Measurements from ENCODE around the gene DUSP2. TPM values are rescaled to one million over a fixed set of nuclear protein-coding genes. Genes with fewer than 3 reads are reported as not detected.

Gene DUSP2
- total and polyA plus RNA-seq, 8 donors: 0.32 to 3.1 (median 1.3) TPM

DNA sequence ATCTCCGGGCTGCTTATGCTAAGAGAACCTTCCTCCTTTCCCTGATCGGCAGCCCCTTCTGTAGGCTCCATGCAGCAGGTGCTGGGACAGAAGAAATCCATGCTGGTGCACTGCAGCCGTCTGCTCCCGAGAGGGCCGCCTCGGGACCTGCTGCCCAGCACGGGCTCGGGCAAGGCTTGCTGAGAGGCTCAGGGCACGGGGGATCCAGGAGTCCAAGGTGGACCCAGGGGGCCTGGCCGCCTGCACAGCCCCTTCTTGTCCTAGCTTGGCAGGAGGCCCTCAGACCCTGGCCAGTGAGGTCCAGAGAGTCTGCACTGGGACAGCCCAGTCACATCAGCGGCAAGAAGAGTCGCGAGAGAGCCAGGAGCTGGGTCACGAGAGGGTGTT is 13.3 kb upstream of the DUSP2 start:
- H3K9me3 ChIP-seq: no peaks in the 10 kb centered on the region
- no peaks in the 10 kb centered on the region for H3K27me3 ChIP-seq
- TF ChIP-seq, protein P1, sequence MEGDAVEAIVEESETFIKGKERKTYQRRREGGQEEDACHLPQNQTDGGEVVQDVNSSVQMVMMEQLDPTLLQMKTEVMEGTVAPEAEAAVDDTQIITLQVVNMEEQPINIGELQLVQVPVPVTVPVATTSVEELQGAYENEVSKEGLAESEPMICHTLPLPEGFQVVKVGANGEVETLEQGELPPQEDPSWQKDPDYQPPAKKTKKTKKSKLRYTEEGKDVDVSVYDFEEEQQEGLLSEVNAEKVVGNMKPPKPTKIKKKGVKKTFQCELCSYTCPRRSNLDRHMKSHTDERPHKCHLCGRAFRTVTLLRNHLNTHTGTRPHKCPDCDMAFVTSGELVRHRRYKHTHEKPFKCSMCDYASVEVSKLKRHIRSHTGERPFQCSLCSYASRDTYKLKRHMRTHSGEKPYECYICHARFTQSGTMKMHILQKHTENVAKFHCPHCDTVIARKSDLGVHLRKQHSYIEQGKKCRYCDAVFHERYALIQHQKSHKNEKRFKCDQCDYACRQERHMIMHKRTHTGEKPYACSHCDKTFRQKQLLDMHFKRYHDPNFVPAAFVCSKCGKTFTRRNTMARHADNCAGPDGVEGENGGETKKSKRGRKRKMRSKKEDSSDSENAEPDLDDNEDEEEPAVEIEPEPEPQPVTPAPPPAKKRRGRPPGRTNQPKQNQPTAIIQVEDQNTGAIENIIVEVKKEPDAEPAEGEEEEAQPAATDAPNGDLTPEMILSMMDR (IDR thresholded peaks at IDR 0.05): no peak
- H3K27ac ChIP-seq: no peak overlapping the region
- peak in 1 of 6 donors; percentile 38 for DNase-seq
- ATAC-seq: no peak
- no peaks in the 10 kb centered on the region for H3K4me1 ChIP-seq
- no peaks in the 10 kb centered on the region for H3K36me3 ChIP-seq
- WGBS, 2 donors: 87 to 93% methylated on average over 14 of the region's 14 CpGs
- no peak overlapping the region for H3K4me3 ChIP-seq
- no peak for FAIRE-seq
- intact Hi-C loops (cut with DNase I): no loop called here

DNA sequence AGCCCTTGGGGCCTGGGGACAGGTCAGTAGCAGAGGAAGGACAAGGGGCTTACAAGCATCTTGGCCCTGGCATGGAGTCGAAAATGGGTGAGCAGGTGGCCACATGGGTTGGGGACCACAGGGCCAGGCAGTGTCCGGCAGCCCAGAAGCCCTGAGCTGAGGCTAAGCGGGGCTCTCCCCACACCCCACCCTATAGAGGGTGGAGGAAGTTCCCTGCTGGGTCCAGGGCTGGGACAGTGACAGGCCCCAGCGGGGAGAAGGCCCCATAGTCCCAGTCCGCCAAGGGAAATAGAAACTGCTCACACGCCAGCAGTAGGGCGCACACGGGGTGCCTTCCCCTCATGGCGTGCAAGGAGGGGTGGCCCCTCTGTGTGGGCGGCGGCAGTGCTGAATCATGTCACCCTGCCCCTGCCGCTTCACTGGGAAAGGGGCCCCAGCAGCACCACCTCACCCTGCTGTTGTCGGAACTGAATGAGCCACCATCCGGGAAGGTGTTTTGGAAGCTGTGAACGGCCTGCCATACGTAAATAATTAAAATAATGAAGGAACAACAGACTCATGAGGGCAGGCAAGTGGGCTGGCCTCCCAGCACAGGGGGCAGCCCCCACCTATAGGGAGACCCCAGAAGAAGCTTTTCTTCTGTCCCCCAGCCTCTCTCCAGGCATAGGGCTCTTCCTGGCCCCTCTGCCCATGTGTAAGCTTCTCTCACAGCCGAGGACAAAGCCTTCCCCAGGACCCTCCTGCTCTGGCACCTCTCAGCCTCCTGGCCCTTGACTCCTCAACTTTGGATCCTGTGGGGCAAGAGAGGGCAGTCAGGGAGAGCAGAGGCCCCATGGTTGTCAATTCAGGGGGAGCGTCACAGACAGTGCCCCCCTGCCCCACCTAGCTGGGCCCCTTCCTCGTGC is 12.7 kb upstream of the DUSP2 start:
- intact Hi-C loops (cut with DNase I): no loop called here
- Histone ChIP-seq H3K36me3 (no peaks in the 10 kb centered on the region), H3K27ac (no peak overlapping the region), H3K4me3 (no peak overlapping the region), H3K27me3 (no peaks in the 10 kb centered on the region), H3K4me1 (no peaks in the 10 kb centered on the region), H3K9me3 (no peaks in the 10 kb centered on the region)
- peak in 2 of 4 donors; percentile 7 to 24 for ATAC-seq
- FAIRE-seq: no peak
- DNase-seq: peak in 1 of 6 donors; percentile 30
- TF ChIP-seq, protein P1 (IDR thresholded peaks at IDR 0.05): no peak
- WGBS, 2 donors: 78 to 79% methylated on average over 19 of the region's 19 CpGs

DNA sequence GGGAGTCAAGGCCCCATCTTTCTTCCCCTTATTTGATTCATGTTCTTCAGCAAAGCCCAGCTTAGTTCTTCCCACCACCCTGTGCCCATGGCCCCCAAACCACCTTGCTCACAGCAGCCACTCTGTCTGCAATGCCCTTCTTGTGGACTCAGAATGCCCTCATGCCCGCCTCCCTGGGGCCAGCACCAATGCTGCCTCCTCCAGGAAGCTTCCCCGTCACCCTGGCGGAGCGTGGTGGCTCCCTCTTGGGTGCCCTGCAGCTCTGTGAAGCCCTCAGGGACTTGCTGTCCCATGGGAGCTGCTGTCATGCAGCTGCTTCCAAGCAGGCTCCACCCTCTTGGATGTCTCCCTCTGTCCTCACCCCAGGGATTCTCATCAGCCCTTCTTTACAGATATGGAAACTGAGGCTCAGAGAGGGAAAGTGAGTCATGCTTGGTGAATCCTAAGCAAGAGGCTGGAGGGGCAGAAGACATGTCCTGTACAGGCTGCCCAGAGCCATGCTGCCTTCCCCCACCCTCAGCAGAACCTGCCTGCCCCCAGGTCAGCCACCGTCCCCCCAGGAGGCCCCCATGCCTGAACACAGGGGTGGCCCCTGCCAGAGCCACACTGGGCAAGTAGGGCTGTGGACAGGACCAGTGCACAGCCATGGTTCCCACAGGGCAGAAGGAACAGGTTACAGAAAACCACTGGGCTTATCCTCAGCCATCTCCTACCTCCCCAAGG is 11.8 kb upstream of the DUSP2 start:
- ATAC-seq (no peak), DNase-seq (peak in 1 of 6 donors; percentile 41), FAIRE-seq (no peak)
- H3K4me3 ChIP-seq: no peak overlapping the region
- no peaks in the 10 kb centered on the region for H3K9me3 ChIP-seq
- no peaks in the 10 kb centered on the region for H3K36me3 ChIP-seq
- WGBS, 2 donors: 88 to 96% methylated on average over 5 of the region's 5 CpGs
- H3K4me1 ChIP-seq: no peaks in the 10 kb centered on the region
- intact Hi-C loops (cut with DNase I): no loop called here
- TF ChIP-seq, protein P1 (IDR thresholded peaks at IDR 0.05): no peak
- no peak overlapping the region for H3K27ac ChIP-seq
- H3K27me3 ChIP-seq: no peaks in the 10 kb centered on the region

DNA sequence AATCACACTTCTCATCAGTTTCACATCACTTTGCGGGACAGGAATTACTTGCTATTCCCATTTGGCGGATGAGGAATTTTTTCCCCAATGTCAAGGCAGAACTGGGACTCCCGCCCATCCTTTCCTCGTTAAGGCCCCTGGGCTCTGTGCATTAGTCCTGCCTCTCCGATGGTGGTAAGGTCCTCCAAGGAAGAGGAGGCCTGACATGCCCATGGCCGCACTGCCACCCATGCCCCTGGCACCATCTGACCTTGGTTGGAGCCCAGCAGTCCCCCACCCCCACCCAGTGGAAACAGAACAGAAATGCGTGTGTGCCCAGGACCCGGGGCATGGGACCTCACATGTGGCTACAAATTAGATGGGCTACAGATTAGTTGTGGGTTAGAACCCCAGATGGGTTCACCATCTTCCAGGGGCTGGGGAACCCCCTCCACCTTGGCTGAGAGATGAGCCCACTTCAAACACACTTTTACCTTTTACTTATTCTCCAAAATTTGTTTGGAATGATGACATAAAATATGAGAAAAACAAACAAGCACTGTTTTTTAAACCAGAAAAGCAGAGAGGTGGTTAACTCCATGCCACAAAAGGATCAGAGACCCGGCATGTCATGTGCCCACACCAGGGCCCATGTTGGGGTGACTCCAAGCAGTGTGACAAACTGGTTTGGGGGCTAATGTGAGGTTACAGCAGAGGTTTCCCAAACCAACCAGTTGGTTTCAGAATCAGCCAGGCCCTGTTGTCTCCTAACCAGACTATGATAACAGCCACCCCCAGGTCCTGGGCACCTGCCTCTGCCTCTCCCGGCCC is 11.0 kb upstream of the DUSP2 start:
- WGBS, 2 donors: 78 to 86% methylated on average over 10 of the region's 10 CpGs
- no peak overlapping the region for H3K27ac ChIP-seq
- TF ChIP-seq, protein P1 (IDR thresholded peaks at IDR 0.05): no peak
- ATAC-seq (no peak), DNase-seq (peak in 1 of 6 donors; percentile 24), FAIRE-seq (no peak)
- no peaks in the 10 kb centered on the region for H3K27me3 ChIP-seq
- intact Hi-C loops (cut with DNase I): no loop called here
- H3K36me3 ChIP-seq: no peaks in the 10 kb centered on the region
- no peaks in the 10 kb centered on the region for H3K4me1 ChIP-seq
- no peak overlapping the region for H3K4me3 ChIP-seq
- no peaks in the 10 kb centered on the region for H3K9me3 ChIP-seq

All from pancreas (tissue), 10 donors.